Activated naive CD4-positive, alpha-beta T cell treated with anti-CD3 and anti-CD28 coated beads for 36 hours (primary cell): ENCODE data around the gene TRAPPC2B. TPM values are rescaled to one million over a fixed set of nuclear protein-coding genes. Genes with fewer than 3 reads are reported as not detected.

ENCODE experiments used
- CTCF ChIA-PET: fragments of 350-600 bp; sonication (Branson Sonifier 250); formaldehyde crosslinking; loops from one replicate; lab custom pipeline; 2021; ENCODE audit warnings: antibody characterized with exemption; lab: Charles Lee
- DNase-seq: peaks from one replicate; pipeline ENCODE4 v3.0.0-alpha.2; 2020
- H3K27ac Mint-ChIP-seq: one replicate; pipeline ENCODE4 v1.8.0; 2021; ENCODE audit warnings: mild to moderate bottlenecking, mixed read lengths
- H3K27me3 Mint-ChIP-seq: one replicate; pipeline ENCODE4 v1.8.0; 2021; ENCODE audit warnings: low read depth, mixed read lengths
- H3K36me3 Mint-ChIP-seq: one replicate; pipeline ENCODE4 v1.8.0; 2021; ENCODE audit warnings: low read depth, mixed read lengths
- H3K4me1 Mint-ChIP-seq: one replicate; pipeline ENCODE4 v1.8.0; 2021; ENCODE audit warnings: low read depth, mixed read lengths
- H3K4me3 Mint-ChIP-seq: one replicate; pipeline ENCODE4 v1.8.0; 2021; ENCODE audit warnings: mild to moderate bottlenecking, moderate library complexity, mixed read lengths
- H3K9me3 Mint-ChIP-seq: one replicate; pipeline ENCODE4 v1.8.0; 2021; ENCODE audit warnings: mixed read lengths
- intact Hi-C: fragments of 100-400 bp; cut with micrococcal nuclease; formaldehyde crosslinking; loops from one replicate; pipeline ENCODE4 v1.15.1; 2023
- total RNA-seq, 2 experiments: library from RNA; stranded (reverse); gene quantifications; one replicate each; pipeline ENCODE4 v1.2.3, GENCODE V29; 2021

Gene TRAPPC2B
- total RNA-seq, 2 experiments from 2014 or later: 3.1 to 3.4 TPM

DNA sequence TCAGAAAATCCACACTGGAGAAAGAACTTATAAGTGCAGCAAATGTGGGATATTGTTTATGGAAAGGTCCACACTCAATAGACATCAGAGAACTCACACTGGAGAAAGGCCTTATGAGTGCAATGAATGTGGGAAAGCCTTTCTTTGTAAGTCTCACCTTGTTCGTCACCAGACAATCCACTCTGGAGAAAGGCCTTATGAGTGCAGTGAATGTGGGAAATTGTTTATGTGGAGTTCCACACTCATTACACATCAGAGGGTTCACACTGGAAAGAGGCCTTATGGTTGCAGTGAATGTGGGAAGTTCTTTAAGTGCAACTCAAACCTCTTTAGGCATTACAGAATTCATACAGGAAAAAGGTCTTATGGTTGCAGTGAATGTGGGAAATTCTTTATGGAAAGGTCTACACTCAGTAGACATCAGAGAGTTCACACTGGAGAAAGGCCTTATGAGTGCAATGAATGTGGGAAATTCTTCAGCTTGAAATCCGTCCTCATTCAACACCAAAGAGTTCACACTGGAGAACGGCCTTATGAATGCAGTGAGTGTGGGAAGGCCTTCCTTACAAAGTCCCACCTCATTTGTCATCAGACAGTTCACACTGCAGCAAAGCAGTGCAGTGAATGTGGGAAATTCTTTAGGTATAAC lies 14.3 kb downstream of the TRAPPC2B start:
- Mint-ChIP-seq H3K36me3 (peaks cover 67% of the 10 kb centered on the region), H3K9me3 (peaks cover 61% of the 10 kb centered on the region), H3K4me3 (no peak overlapping the region), H3K27me3 (no peaks in the 10 kb centered on the region), H3K4me1 (no peaks in the 10 kb centered on the region), H3K27ac (no peak overlapping the region)
- intact Hi-C loops: no loop called here
- no peak for DNase-seq
- CTCF ChIA-PET: no interaction called here

DNA sequence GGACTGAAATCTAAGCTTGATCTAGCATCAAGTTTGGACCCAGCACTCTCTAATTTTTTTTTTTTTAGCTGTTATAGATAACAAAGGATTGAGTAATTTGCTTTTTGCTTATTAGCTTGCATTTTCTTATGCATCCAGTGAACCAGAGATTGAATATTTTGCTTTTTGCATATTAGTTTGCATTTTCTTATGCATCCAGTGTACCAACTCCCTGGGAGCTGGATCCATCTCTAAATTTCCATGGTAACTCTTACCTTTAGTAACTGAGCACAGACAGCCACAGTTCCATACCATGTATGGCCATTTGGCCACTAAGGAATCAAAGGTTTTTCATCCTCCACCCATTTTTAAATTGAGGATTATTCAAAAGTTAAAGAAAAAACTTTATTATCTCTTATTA lies 17.6 kb downstream of the TRAPPC2B start:
- Mint-ChIP-seq H3K4me1 (no peaks in the 10 kb centered on the region), H3K9me3 (peaks cover 44% of the 10 kb centered on the region), H3K27ac (no peak overlapping the region), H3K27me3 (no peaks in the 10 kb centered on the region), H3K4me3 (no peak overlapping the region), H3K36me3 (peaks cover 36% of the 10 kb centered on the region)
- DNase-seq: no peak
- intact Hi-C loops: no loop called here
- CTCF ChIA-PET: no interaction called here

DNA sequence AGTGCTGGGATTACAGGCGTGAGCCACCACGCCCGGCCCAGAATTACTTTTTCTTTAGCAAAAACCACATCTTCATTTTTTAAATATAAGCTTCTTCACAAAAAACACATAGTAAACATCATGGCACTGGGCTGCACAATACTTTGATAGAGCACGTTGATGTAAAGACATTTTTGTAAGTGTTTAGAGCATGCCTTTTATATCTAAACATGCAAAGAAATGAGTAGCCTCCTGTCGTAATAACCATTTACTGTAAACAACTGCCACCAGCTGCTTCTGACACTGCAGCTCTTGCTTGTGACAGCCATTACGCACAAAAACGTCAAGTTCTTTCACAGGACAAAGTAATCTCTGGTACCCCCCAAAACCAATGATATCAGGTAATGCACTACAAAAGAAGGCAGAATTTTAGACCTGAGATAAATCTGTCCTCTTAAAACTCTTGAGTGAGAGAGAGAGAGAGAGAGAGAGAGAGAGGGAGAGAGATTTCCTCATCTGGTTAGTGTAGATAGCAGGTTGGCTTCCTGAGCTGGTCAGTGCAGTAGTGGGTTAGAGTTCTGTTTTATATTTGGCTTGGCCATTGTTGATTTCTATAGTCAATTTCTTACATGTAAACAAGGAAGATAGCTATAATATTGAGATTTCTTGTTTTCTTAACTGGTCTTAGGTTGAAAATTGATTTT lies 19.6 kb downstream of the TRAPPC2B start:
- Mint-ChIP-seq H3K4me3 (no peak overlapping the region), H3K36me3 (peaks cover 22% of the 10 kb centered on the region), H3K27me3 (no peaks in the 10 kb centered on the region), H3K4me1 (no peaks in the 10 kb centered on the region), H3K9me3 (peaks cover 30% of the 10 kb centered on the region), H3K27ac (no peak overlapping the region)
- intact Hi-C loops: no loop called here
- CTCF ChIA-PET: interaction anchor here (0.6 kb wide), 1 partner anchor 17 kb away, joined by 4 read pairs; no protein-coding TSS in a partner anchor
- DNase-seq: no peak

DNA sequence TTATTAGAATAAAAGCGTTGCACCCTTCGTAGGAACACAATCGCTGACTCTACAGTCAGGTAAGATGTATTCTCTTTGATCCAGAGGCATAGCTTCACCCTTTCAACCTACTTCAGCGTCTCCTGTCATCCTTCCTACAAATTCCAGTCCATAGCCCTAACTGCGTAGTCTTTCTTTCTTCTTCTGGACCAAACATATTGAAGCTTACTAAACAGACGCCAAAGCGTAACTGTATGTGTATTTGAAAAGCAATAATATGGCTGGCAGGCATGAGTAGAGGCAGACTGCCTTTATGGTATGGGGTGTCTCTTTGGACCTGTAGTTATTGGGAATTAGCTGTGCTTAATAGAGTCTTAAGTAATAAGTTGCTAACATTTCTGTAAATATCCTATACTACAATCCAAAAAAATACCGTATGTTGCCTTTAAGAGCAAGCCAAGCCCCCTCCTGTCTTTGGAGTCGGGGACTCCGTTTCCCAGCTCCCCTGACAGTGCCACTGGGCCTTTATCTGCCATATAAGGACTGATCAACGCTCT lies 25.9 kb downstream of the TRAPPC2B start:
- peak overlapping the region; percentile 87 for H3K27ac Mint-ChIP-seq
- no peaks in the 10 kb centered on the region for H3K27me3 Mint-ChIP-seq
- intact Hi-C loops: loop anchor here (1.0 kb wide), 7 partner anchors 22 to 149 kb away; partner anchors contain the start of genes TRAPPC2B, ZNF17, ZNF304 and ZNF460
- no peak for DNase-seq
- CTCF ChIA-PET: interaction anchor here (0.6 to 1.0 kb wide), 4 partner anchors 17 to 583 kb away, joined by 3 to 7 read pairs (median 3); no protein-coding TSS in a partner anchor
- H3K4me3 Mint-ChIP-seq: peak overlapping the region; percentile 88
- H3K36me3 Mint-ChIP-seq: peaks cover 37% of the 10 kb centered on the region
- H3K4me1 Mint-ChIP-seq: peaks cover 20% of the 10 kb centered on the region
- peaks cover 18% of the 10 kb centered on the region for H3K9me3 Mint-ChIP-seq

DNA sequence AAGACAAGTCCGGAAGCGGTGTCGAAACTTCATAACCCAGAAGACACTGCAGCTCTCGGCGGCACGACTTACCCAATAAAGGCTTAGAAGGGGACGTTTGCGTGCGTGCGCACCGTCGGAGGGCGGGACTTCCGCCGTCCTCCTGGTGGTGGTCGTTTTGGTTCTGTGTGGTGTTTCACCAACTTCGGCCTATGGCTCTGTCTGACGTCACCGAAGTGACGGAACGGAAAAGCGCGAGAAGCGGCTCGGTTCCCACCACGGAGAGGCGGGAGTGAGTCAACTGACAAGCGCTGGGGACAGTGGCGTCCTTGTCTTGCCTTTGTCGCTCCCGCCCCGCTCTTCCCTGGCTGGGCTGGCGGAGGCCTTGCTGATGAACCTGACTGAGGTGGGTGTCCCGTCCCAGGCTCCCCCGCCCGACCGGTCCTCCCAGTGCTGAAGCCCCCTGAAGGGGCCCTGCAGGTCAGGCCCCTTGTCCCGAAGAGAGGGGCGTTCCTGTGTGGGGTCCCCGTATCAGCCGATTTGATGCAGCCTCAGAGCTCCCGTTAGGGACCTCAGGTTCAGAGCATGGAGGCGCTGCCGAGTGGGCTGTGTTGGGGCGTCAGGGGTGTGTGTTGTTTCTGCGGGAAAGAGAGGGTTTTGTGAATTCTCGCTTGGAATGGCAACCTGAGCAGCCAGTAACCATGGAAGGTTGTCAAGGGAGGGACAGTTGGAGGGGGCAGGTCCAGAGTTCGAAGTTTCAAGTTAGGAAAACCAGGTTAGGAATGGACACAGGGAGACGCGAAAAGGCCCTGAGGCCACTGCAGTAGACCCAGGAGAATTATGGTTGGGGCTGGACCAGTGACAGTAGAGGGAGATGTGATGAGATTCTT lies 26.6 kb downstream of the TRAPPC2B start, which contains the start of gene ZNF548:
TSS of gene ZNF548 (plus strand) at position 125 of the 869 bp plus-strand sequence. CDS start at position 371, 246 bp downstream.
- H3K27me3 Mint-ChIP-seq: no peaks in the 10 kb centered on the region
- CTCF ChIA-PET: interaction anchor here (0.6 to 1.0 kb wide), 4 partner anchors 16 to 583 kb away, joined by 3 to 7 read pairs (median 3); no protein-coding TSS in a partner anchor
- H3K4me3 Mint-ChIP-seq: peak within 1 kb of the TSS; percentile 88
- intact Hi-C loops: loop anchor here (1.0 kb wide), 7 partner anchors 21 to 150 kb away; partner anchors contain the start of genes TRAPPC2B, ZNF17, ZNF304 and ZNF460
- DNase-seq: peak; percentile 94
- H3K4me1 Mint-ChIP-seq: peaks cover 20% of the 10 kb centered on the region
- H3K9me3 Mint-ChIP-seq: peaks cover 25% of the 10 kb centered on the region
- H3K27ac Mint-ChIP-seq: peak within 1 kb of the TSS; percentile 87
- H3K36me3 Mint-ChIP-seq: peaks cover 44% of the 10 kb centered on the region

DNA sequence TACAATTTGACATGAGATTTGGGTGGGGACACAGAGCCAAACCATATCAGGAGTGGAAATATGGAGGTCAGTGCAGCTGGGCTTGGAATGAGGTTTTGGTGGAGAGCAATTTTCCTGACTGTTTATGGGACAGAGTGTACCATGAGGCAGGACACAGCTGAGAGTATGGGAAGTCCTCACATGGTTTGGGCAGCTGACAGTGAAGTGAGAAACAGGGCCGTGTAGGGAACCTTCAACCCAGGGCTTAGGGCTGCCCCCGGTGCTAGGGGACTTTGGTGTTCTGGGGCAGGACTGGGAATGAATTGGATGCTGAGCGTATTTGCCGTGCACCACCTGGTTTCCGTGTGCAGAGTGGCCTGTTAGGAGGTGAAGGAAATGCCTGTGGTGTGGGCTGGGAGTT lies 32.4 kb downstream of the TRAPPC2B start:
- CTCF ChIA-PET: no interaction called here

DNA sequence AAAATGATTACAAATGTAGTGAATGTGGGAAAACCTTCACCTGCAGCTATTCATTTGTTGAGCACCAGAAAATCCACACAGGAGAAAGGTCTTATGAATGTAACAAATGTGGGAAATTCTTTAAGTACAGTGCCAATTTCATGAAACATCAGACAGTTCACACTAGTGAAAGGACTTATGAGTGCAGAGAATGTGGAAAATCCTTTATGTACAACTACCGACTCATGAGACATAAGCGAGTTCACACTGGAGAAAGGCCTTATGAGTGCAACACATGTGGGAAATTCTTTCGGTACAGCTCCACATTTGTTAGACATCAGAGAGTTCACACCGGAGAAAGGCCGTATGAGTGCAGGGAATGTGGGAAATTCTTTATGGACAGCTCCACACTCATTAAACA lies 35.5 kb downstream of the TRAPPC2B start:
- CTCF ChIA-PET: no interaction called here
- H3K36me3 Mint-ChIP-seq: peaks cover 79% of the 10 kb centered on the region
- intact Hi-C loops: no loop called here
- no peak for DNase-seq
- H3K9me3 Mint-ChIP-seq: peaks cover 68% of the 10 kb centered on the region
- no peaks in the 10 kb centered on the region for H3K4me1 Mint-ChIP-seq
- H3K4me3 Mint-ChIP-seq: no peak overlapping the region
- H3K27me3 Mint-ChIP-seq: no peaks in the 10 kb centered on the region
- H3K27ac Mint-ChIP-seq: no peak overlapping the region

More for the DNA sequence above, 32.4 kb downstream of the TRAPPC2B start:
- peaks cover 85% of the 10 kb centered on the region for H3K36me3 Mint-ChIP-seq
- H3K27ac Mint-ChIP-seq: no peak overlapping the region
- no peaks in the 10 kb centered on the region for H3K27me3 Mint-ChIP-seq
- intact Hi-C loops: no loop called here
- peaks cover 5% of the 10 kb centered on the region for H3K4me1 Mint-ChIP-seq
- H3K4me3 Mint-ChIP-seq: no peak overlapping the region
- no peak for DNase-seq
- peaks cover 66% of the 10 kb centered on the region for H3K9me3 Mint-ChIP-seq

DNA sequence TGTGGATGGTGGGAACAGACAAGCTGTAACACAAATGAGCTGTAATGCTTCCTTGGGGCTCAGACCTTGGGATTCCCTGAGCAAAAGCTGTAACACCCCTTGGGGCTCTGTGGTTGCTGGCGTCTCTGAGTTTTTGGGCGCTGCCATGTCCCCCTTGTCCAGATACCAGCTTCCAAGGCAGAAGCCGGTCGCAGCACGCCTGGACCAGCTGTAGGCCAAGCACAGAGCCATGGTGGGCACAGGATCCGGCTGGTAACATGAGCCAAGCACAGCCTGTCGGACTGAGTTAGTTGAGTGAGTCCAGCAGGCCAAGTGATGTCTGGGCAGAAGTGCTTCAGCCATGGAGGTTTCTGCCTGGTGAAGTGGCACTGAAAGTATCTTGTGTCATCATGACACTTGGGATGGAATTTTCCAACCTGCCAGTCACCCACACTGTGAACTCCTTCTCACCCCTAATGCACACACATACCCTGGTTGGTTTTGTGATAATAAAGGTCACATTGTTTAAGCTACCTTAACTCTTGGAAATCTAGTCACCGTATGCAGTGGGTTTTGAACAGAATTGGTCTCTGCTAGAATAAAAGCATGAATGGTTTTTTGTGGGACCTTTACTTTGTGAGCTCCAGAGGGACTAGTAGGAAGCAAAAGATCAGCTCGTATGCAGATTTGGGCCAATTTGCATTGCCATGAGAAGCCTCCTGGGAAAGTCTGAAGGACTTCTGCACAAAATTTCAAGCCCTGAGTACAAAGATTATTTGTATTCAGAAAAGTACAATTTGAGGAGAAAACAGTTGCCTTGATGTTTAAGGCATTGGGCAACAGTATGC lies 40.6 kb downstream of the TRAPPC2B start:
- peaks cover 22% of the 10 kb centered on the region for H3K9me3 Mint-ChIP-seq
- DNase-seq: no peak

DNA sequence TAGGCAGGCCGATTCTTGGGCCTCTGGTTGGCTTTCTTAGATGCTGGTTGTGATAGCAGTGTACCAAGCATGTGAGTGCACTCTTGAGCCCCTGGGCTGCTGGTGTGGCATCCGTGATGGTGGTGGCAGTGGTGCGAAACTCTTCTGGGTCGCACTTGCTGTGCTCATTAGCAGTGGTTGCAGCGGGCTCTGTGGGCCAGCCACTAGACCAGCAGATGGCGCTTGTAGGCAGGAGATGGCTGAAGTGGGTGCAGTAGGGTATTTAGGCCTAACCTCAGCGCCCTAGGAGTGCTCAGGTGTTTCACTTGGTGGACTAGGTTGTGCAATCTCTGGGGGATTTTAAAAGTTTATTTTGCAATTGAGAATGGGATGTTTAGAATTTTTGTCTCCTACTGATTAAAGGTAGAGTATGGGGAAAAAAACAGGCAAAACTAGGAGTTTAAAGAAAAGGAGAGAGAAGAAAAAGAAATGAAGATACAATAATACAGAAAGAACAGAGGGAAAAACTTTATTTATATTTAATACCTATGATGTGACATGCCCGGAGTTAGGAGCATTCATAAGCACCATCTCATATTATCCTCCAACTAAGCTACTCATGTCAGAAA lies 43.3 kb downstream of the TRAPPC2B start:
- intact Hi-C loops: loop anchor here (1.0 to 5.0 kb wide), 3 partner anchors 331 to 749 kb away; partner anchors contain the start of gene ZNF552
- Mint-ChIP-seq H3K4me3 (no peak overlapping the region), H3K27ac (peak overlapping the region; percentile 51), H3K36me3 (peaks cover 13% of the 10 kb centered on the region), H3K4me1 (peaks cover 10% of the 10 kb centered on the region), H3K27me3 (no peaks in the 10 kb centered on the region), H3K9me3 (peaks cover 6% of the 10 kb centered on the region)
- peak; percentile 85 for DNase-seq
- CTCF ChIA-PET: interaction anchor here (0.6 to 1.0 kb wide), 7 partner anchors 12 to 1061 kb away, joined by 3 to 7 read pairs (median 3); partner anchors contain the start of gene ZNF548

More for the DNA sequence above, 40.6 kb downstream of the TRAPPC2B start:
- H3K4me3 Mint-ChIP-seq: no peak overlapping the region
- H3K36me3 Mint-ChIP-seq: peaks cover 28% of the 10 kb centered on the region
- no peaks in the 10 kb centered on the region for H3K27me3 Mint-ChIP-seq
- CTCF ChIA-PET: interaction anchor here (0.6 kb wide), 1 partner anchor 19 kb away, joined by 3 read pairs; no protein-coding TSS in a partner anchor
- H3K4me1 Mint-ChIP-seq: peaks cover 4% of the 10 kb centered on the region
- no peak overlapping the region for H3K27ac Mint-ChIP-seq
- intact Hi-C loops: no loop called here

DNA sequence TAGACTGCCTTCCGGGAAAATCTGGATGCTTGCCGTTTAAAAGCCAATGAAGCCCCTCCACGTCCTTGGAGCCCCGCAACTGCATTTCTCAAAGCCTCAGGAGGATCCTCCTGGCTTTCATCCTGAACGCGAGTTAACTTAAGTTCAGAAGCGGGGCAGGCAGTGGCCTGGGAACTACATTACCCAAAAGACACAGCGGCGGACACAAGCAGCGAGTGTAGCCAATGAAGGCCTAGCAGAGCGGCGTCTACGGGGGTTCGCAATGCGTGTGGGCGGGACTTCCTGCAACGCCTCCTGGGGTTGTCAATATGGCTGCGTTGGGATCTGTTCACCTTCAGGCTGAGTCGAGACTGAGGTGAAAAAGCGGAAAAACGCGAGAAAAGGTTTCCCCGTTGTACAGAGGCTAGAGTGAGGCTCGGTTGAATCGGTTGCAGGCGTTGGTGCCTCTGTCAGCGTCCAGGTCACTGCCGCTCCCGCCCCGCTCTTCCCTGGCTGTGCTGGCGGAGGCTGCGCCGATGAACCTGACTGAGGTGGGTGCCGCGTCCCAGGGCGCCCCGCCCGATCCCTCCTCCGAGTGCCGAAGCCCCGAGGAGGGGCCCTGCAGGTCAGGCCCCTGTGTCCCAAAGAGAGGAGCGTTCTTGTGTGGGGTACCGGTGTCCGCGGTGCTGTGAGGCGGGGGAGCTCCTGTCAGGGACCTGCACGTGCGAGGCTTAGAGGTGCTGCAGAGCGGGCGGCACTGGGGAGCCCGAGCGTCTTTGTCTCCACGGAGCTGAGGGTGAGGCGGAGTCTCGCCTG lies 47.7 kb downstream of the TRAPPC2B start, which contains the start of gene ZNF17:
TSS of gene ZNF17 (plus strand) at position 285 of the 795 bp plus-strand sequence. CDS start 2,455 bp downstream, outside the sequence.
- Mint-ChIP-seq H3K9me3 (peaks cover 13% of the 10 kb centered on the region), H3K4me1 (peaks cover 19% of the 10 kb centered on the region), H3K27me3 (no peaks in the 10 kb centered on the region), H3K36me3 (peaks cover 38% of the 10 kb centered on the region), H3K4me3 (peak within 1 kb of the TSS; percentile 92), H3K27ac (peak within 1 kb of the TSS; percentile 56)
- intact Hi-C loops: loop anchor here (1.0 to 5.0 kb wide), 10 partner anchors 22 to 866 kb away; partner anchors contain the start of genes TRAPPC2B, ZNF211, ZNF547 and ZNF548
- peak; percentile 96 for DNase-seq
- CTCF ChIA-PET: no interaction called here
